SJCRH30 (cell line): ENCODE data around the gene GFOD2. TPM values are rescaled to one million over a fixed set of nuclear protein-coding genes. Genes with fewer than 3 reads are reported as not detected.

Experiments used
- DNase-seq, 2 experiments: peaks; one replicate each; pipeline ENCODE4 v3.0.0-alpha.2; 2015 to 2020
- H3K27ac ChIP-seq: fragments of 250-450 bp; sonication (Bioruptor Pico); 2 replicates; pipeline ENCODE4 v1.5.1; 2020; ENCODE audit warnings: mild to moderate bottlenecking, moderate library complexity
- H3K27me3 ChIP-seq: fragments of 250-450 bp; sonication (Bioruptor Pico); 2 replicates; pipeline ENCODE4 v1.5.1; 2020; ENCODE audit warnings: mild to moderate bottlenecking, moderate library complexity
- H3K36me3 ChIP-seq: fragments of 250-450 bp; sonication (Bioruptor Pico); 2 replicates; pipeline ENCODE4 v1.5.1; 2020; ENCODE audit warnings: mild to moderate bottlenecking, moderate library complexity
- H3K4me1 ChIP-seq: fragments of 250-450 bp; sonication (Bioruptor Pico); 2 replicates; pipeline ENCODE4 v1.5.1; 2020; ENCODE audit warnings: mild to moderate bottlenecking, moderate library complexity
- H3K4me3 ChIP-seq: fragments of 250-450 bp; sonication (Bioruptor Pico); 2 replicates; pipeline ENCODE4 v1.5.1; 2020; ENCODE audit warnings: mild to moderate bottlenecking, moderate library complexity
- H3K9me3 ChIP-seq: fragments of 250-450 bp; sonication (Bioruptor Pico); replicated peaks from 2 replicates; pipeline ENCODE4 v1.5.1; 2020; ENCODE audit warnings: mild to moderate bottlenecking, moderate library complexity
- total RNA-seq: library from RNA; depleted of rRNA; stranded (reverse); fragments of >200 nt; shearing (Covaris generic); gene quantifications from 2 replicates; pipeline ENCODE4 v1.2.3, GENCODE V29; 2014

Gene GFOD2
- total RNA-seq, 1 experiment from 2014 or later = 11.2 TPM

DNA sequence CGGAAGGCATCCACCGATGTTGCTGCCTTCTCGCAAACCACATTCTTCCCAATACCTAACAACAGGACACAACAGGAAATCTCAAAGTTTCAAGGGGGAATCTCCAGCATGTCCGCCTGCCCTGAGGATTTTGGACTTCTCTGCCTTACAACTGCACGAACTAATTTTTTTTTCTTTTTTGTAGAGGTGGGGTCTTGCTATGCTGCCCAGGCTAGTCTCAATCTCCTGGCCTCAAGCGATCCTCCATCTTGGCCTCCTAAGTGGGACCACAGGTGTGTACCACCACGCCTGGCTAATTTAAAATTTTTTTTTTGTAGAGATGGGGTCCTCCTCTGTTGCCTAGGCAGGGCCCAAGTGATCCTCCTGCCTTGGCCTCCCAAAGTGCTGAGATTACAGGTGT is 43.1 kb downstream of the GFOD2 start:
- H3K4me1 ChIP-seq = no peaks in the 10 kb centered on the region
- DNase-seq = no peak
- no peaks in the 10 kb centered on the region for H3K36me3 ChIP-seq
- no peaks in the 10 kb centered on the region for H3K9me3 ChIP-seq
- H3K27me3 ChIP-seq = no peaks in the 10 kb centered on the region
- no peak overlapping the region for H3K4me3 ChIP-seq
- no peak overlapping the region for H3K27ac ChIP-seq

DNA sequence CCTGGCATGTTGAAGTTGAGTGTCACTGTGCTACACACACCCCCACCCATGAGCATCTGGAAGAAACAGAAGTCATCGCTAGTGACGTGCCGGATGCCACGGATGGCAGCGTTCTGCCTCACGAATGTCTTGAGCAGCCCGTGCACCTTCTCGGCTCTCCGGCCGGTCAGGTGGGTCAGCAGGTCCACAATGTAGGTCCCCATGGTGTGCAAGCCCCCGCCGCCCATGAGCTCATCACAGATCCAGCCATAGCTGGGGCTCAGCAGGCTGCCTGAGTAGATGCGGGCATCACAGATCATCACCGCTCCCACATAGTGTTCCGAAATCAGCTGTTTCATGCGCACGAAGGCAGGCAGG is 43.6 kb downstream of the GFOD2 start:
- Histone ChIP-seq H3K4me1 (no peaks in the 10 kb centered on the region), H3K27ac (no peak overlapping the region), H3K36me3 (no peaks in the 10 kb centered on the region), H3K27me3 (no peaks in the 10 kb centered on the region), H3K9me3 (no peaks in the 10 kb centered on the region), H3K4me3 (no peak overlapping the region)
- DNase-seq = no peak

GRCh38 chr16:67674851-67675578 is 44.1 kb downstream of the GFOD2 start:
- no peak for DNase-seq
- H3K4me1 ChIP-seq = no peaks in the 10 kb centered on the region
- no peaks in the 10 kb centered on the region for H3K9me3 ChIP-seq
- no peaks in the 10 kb centered on the region for H3K27me3 ChIP-seq
- no peak overlapping the region for H3K27ac ChIP-seq
- no peak overlapping the region for H3K4me3 ChIP-seq
- H3K36me3 ChIP-seq = no peaks in the 10 kb centered on the region

DNA sequence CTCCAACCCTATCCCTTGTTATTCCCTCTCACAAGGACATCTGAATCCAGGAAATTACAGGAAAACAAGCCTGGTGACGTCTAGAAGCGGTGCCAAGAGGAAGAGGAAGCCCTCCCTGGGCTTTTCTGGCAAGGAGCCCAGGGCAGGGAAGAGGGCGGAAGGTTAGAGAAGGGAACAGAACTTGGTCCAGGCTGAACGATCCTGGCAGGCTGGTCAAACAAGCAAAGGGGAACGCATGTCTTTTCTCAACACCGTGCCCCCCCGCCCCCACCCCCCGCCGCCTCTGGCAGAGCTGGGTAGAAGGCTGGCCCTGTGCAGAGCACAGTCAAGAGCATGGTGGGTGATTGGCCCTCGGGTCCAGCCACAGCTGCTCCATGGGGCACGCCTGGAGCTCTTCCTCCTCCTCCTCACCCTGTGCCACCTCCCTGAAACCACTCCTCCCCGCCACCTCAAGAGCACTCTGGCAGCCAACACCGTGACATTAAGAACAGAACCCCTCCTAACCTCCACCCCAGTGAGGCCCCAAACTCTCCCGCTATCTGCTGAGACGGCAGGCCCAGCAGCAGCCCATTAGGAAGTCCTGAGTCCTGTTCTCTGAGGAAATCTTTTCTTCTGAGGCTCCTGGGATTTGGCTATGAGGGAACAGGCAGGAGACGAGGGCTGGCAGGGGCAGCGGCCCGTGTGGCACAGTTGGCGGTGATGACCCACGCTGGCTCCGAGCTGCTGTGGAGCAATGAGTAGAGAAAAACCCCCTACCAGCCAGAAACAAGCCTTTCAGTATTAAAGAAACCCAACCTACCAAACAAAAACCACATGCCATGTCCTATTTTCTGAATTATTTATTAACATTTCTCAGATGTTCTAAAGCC is 45.2 kb downstream of the GFOD2 start:
- H3K27ac ChIP-seq = no peak overlapping the region
- H3K4me1 ChIP-seq = no peaks in the 10 kb centered on the region
- no peak overlapping the region for H3K4me3 ChIP-seq
- no peak for DNase-seq
- H3K9me3 ChIP-seq = no peaks in the 10 kb centered on the region
- no peaks in the 10 kb centered on the region for H3K27me3 ChIP-seq
- no peaks in the 10 kb centered on the region for H3K36me3 ChIP-seq

DNA sequence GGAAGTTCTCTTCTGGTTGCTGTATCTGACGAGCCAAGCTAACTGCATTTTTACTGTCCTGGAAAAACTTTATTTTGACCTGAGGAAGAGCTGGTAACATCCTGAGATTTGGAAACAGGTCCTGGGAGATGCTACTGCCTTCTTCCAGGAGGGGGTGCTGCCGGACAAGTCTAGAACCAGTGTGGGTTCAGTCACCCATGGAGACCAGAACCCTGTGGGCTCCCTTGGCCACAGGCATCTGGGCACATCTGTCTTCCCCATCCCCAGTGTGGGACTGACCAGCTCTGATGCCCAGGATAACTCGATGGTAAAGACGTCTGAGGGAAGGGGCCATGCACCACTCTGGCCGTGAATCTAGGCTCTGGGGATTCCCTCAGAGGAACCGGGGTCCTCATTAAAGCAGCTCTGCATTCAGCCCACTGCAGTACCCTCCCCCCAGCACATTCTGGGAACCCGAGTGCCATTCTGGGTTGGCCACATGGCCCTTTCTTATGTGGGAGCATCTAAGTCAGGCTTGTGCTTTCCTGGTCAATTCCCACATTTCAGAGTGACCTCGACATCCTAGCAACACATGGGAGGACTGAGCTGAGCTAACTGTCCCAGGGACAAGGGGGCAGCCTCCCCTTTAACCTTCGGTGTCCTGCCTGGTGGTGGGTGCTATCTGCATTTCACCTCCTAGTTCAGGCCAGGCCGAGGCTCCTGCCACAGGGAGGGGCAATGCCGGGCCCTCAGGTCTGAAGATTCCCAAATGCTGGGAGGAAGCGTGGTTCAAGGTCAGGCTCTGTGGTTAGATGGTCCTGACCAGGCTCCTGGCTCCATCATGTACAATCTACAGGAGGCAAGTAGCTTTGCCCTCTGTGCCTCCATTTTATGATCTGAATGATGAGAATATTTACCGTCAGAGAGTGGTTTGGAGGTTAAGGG is 46.1 kb downstream of the GFOD2 start:
- H3K4me3 ChIP-seq = no peak overlapping the region
- H3K27ac ChIP-seq = no peak overlapping the region
- H3K4me1 ChIP-seq = no peaks in the 10 kb centered on the region
- peak; percentile 54 to 70 for DNase-seq
- H3K36me3 ChIP-seq = no peaks in the 10 kb centered on the region
- H3K27me3 ChIP-seq = no peaks in the 10 kb centered on the region
- H3K9me3 ChIP-seq = no peaks in the 10 kb centered on the region

- Histone ChIP-seq H3K36me3 (no peaks in the 10 kb centered on the region), H3K4me1 (no peaks in the 10 kb centered on the region), H3K9me3 (no peaks in the 10 kb centered on the region), H3K27me3 (no peaks in the 10 kb centered on the region), H3K4me3 (no peak overlapping the region), H3K27ac (no peak overlapping the region)
- DNase-seq = no peak
Measured at GRCh38 chr16:67672306-67672705, 46.8 kb downstream of the GFOD2 start.

- Histone ChIP-seq H3K27me3 (no peaks in the 10 kb centered on the region), H3K9me3 (no peaks in the 10 kb centered on the region), H3K4me1 (no peaks in the 10 kb centered on the region), H3K4me3 (no peak overlapping the region), H3K36me3 (no peaks in the 10 kb centered on the region), H3K27ac (no peak overlapping the region)
- no peak for DNase-seq
Measured at GRCh38 chr16:67669499-67670101, 49.5 kb downstream of the GFOD2 start.

- Histone ChIP-seq H3K4me3 (no peak overlapping the region), H3K27ac (no peak overlapping the region), H3K27me3 (no peaks in the 10 kb centered on the region), H3K9me3 (no peaks in the 10 kb centered on the region), H3K36me3 (no peaks in the 10 kb centered on the region), H3K4me1 (no peaks in the 10 kb centered on the region)
- no peak for DNase-seq
Measured at GRCh38 chr16:67668495-67669157, 50.5 kb downstream of the GFOD2 start.

- no peak overlapping the region for H3K4me3 ChIP-seq
- no peaks in the 10 kb centered on the region for H3K27me3 ChIP-seq
- peak; percentile 77 to 83 for DNase-seq
- no peaks in the 10 kb centered on the region for H3K4me1 ChIP-seq
- H3K27ac ChIP-seq = no peak overlapping the region
- no peaks in the 10 kb centered on the region for H3K36me3 ChIP-seq
- H3K9me3 ChIP-seq = no peaks in the 10 kb centered on the region
Measured at GRCh38 chr16:67667817-67668494, 51.2 kb downstream of the GFOD2 start.

DNA sequence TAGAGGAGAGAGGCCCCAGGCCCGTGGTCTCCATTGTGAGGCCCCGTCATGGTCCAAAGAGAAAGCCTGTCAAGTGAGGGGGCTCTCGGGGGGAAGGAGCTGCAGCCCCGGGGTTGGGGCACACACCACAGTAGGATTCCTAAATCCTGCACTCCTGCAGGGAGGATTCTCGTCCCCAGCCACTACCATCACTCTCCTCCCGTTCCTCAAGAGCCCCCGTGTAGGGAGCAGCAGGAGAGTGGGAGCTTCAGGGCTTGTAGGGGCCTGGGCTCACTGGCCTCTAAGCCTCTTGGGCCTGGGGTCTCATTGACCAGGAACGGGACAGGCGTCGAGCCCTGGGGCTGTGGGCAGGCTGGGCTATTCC is 51.7 kb downstream of the GFOD2 start:
- no peak overlapping the region for H3K27ac ChIP-seq
- peak overlapping the region; percentile 55 for H3K4me3 ChIP-seq
- no peaks in the 10 kb centered on the region for H3K4me1 ChIP-seq
- no peaks in the 10 kb centered on the region for H3K27me3 ChIP-seq
- H3K36me3 ChIP-seq = no peaks in the 10 kb centered on the region
- H3K9me3 ChIP-seq = no peaks in the 10 kb centered on the region
- DNase-seq = no peak

- no peaks in the 10 kb centered on the region for H3K9me3 ChIP-seq
- peak; percentile 66 to 70 for DNase-seq
- no peak within 1 kb of the TSS for H3K27ac ChIP-seq
- H3K4me1 ChIP-seq = no peaks in the 10 kb centered on the region
- no peaks in the 10 kb centered on the region for H3K36me3 ChIP-seq
- H3K4me3 ChIP-seq = peak within 1 kb of the TSS; percentile 55
- H3K27me3 ChIP-seq = no peaks in the 10 kb centered on the region
Measured at GRCh38 chr16:67666559-67667452, 52.3 kb downstream of the GFOD2 start, which contains the start of the genes C16orf86 and ENKD1. TSS of gene C16orf86 (plus strand) at chr16:67666814. CDS start at chr16:67666971, 157 bp downstream. TSS of gene ENKD1 (minus strand) at chr16:67666750. CDS start at chr16:67666442, 308 bp downstream.

DNA sequence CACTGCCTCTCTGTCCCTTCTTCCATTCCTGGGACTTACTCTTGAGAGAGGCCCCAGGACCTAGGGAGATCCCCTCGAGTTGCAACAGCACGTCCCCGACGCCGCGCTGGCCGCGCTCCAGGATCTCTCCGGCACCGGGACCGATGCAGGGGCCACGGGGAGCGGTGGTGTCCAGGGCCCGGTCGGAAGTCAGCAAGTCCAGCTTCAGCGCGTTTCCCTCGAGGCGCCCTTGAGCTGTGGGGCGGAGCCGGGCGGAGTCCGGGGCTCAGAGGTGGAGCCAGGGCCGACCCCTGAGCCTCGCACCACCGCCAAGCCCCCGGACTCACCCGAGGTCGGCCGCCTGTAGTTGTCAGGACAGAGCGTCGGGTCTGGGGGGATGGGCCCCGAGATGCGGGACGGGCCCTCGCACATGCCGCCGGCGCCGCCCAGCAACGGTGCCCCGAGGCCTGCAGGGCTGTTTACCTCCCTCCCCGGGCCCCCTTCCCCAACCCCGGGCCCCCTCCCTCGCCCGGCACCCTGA is 53.0 kb downstream of the GFOD2 start:
- Histone ChIP-seq H3K27me3 (no peaks in the 10 kb centered on the region), H3K4me3 (peak overlapping the region; percentile 55), H3K27ac (no peak overlapping the region), H3K9me3 (no peaks in the 10 kb centered on the region), H3K4me1 (no peaks in the 10 kb centered on the region), H3K36me3 (no peaks in the 10 kb centered on the region)
- DNase-seq = peak; percentile 27 to 29
